Stimulated activated CD4-positive, alpha-beta T cell treated with anti-CD3 and anti-CD28 coated beads, Interleukin-2, amount 100 ng/mL, for 48 hours (primary cell): ENCODE measurements around the gene DPY19L2.

Experiments used
- DNase-seq, 2 donors: peaks; one replicate each; pipeline ENCODE4 v3.0.0-alpha.2; 2020

Gene DPY19L2

GRCh38 chr12:63521706-63522105, 146.6 kb downstream of the DPY19L2 start:
- DNase-seq, result no peak
